NK-92 (cell line): ENCODE measurements around the gene SIL1.

Source experiments
- DNase-seq: peaks from one replicate; lab custom pipeline; 2025; ENCODE audit not compliant: unreplicated experiment; lab: John Stamatoyannopoulos, UW

The SIL1 gene

DNA sequence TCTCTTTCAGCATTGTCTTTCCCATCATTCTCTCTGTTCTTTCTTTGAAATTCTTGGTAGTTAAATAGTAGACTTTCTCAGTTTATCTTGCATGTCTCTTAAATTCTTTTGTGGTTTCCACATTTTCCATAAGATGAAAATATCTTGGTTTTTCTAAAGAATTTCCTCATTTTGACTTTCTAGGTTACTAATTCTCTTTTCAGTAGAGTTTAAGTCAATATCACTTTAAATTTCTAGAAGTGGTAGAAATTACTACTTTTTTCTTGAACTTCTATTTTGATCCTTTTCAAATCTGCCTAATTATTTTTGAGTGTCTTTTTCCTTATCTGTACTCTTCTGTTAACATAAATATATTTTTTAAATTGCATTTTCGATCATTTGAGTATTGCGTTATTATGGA, 299.4 kb downstream of the SIL1 start:
- no peak for DNase-seq

DNA sequence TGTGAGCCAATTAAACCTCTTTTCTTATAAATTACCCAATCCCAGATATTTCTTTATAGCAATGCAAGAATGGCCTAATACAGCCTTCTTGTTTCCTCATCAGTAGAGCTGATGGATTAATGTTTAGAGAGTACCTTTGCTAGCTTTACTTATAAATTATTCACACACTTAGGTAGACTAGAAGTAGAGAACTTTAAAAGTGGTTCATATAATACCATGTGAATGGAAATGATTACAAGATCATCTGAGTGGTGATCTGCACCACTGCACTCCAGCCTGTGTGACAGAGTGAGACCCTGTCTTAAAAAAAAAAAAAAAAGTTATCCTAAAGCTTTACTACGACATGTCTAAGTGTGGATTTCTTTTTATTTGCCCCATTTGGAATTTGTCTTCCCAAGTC, 299.9 kb downstream of the SIL1 start:
- no peak for DNase-seq
